ENCODE measurements around the gene ELF2.
"Not testable (repeated sequence)": the region's sequence is repeated elsewhere in the genome, so short reads cannot be mapped to it uniquely, and the experiment has no call there.

The ELF2 gene

DNA sequence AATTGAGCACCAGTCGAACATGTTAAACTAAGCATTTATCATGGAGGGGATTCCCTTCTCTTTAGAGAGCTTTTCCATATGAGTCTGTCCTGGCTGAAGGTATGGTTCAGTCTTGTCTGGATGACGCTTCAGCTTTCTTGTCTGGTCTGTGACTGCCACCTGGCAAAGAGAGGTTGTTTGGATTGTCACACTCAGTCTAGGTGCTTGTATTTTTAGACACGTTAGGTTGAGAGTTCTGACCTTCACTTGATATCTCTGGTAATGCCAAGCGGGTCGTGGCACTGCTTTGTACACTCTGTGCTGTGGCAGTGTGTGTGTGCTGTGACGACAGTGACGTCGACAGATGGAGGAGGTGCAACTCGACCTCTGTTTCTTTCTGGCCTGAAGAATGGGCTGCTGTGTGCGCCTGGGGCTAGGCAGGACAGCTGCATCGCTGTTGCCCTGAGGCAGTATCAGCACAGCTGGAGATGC lies 148.8 kb downstream of the ELF2 start:
- Histone ChIP-seq H3K36me3 (ENCODE audit: control insufficient read depth, insufficient read depth, low read length) (no peaks in the 10 kb centered on the region), H3K4me3 (replicated peaks; ENCODE audit: low read depth, low read length) (no peak overlapping the region), H3K27me3 (replicated peaks; ENCODE audit: control insufficient read depth, insufficient read depth, low read length) (no peaks in the 10 kb centered on the region)
- DNase-seq (ENCODE audit: extremely low read depth, insufficient read length) = no peak
- TF ChIP-seq, protein P1, sequence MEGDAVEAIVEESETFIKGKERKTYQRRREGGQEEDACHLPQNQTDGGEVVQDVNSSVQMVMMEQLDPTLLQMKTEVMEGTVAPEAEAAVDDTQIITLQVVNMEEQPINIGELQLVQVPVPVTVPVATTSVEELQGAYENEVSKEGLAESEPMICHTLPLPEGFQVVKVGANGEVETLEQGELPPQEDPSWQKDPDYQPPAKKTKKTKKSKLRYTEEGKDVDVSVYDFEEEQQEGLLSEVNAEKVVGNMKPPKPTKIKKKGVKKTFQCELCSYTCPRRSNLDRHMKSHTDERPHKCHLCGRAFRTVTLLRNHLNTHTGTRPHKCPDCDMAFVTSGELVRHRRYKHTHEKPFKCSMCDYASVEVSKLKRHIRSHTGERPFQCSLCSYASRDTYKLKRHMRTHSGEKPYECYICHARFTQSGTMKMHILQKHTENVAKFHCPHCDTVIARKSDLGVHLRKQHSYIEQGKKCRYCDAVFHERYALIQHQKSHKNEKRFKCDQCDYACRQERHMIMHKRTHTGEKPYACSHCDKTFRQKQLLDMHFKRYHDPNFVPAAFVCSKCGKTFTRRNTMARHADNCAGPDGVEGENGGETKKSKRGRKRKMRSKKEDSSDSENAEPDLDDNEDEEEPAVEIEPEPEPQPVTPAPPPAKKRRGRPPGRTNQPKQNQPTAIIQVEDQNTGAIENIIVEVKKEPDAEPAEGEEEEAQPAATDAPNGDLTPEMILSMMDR (IDR thresholded peaks at IDR 0.05; ENCODE audit: insufficient read depth, low read length, poor library complexity, severe bottlenecking) = no peak

DNA sequence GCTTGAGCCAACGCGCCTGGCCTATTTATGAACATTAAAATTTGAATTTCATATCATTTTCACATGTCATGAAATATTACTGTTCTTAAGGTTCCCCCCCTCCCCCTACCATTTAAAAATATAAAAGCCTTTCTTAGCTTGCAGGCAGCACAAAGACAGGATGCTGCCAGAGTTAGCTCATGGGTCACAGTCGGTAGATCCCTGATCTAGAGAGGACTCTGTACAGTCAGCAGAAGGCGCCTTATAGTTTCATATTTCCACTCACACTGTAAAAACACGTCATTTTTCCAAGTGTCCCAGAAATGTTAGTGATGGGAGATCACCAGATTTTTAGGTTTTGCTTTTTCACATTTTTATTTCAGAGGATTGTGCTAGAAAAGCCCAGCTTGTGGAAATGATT lies 149.2 kb downstream of the ELF2 start:
- H3K36me3 ChIP-seq (ENCODE audit: control insufficient read depth, insufficient read depth, low read length) = no peaks in the 10 kb centered on the region
- TF ChIP-seq, protein P1 (IDR thresholded peaks at IDR 0.05; ENCODE audit: insufficient read depth, low read length, poor library complexity, severe bottlenecking) = no peak
- no peaks in the 10 kb centered on the region for H3K27me3 ChIP-seq (replicated peaks; ENCODE audit: control insufficient read depth, insufficient read depth, low read length)
- no peak overlapping the region for H3K4me3 ChIP-seq (replicated peaks; ENCODE audit: low read depth, low read length)
- DNase-seq (ENCODE audit: extremely low read depth, insufficient read length) = no peak

DNA sequence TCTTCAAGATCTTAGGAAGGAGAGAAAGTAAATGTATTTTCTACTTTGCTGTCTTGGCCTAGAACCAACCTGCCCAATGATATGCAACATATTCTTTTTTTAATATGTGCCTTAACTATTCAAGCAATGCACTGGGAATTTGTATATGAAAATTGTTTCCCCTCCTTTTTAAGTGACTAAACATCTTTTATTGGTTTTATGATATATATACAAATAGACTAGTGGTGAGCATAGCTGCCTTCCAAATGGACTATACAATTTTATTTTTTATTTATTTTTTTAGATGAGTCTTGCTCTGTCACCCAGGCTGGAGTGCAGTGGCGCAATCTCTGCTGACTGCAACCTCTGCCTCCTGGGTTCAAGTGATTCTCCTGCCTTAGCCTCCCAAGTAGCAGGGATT lies 151.2 kb downstream of the ELF2 start:
- no peak overlapping the region for H3K4me3 ChIP-seq (replicated peaks; ENCODE audit: low read depth, low read length)

DNA sequence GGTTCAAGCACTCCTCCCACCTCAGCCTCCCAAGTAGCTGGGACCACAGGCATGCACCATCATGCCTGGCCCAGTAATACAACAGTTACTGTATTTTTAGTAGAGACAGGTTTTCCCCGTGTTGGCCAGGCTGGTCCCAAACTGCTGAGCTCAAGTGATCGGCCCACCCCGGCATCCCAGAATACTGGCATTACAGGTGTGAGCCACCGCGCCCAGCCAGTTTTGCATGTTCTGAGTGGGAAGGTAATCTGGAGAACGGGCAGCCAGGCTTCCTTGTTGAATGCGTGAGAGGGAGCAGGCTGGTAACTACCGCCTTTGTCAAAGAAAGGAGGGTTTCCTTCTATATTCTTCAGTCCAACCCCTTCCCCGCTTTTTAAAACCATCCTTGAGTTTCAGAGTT lies 152.3 kb downstream of the ELF2 start:
- Histone ChIP-seq H3K27me3 (replicated peaks; ENCODE audit: control insufficient read depth, insufficient read depth, low read length) (no peaks in the 10 kb centered on the region), H3K36me3 (ENCODE audit: control insufficient read depth, insufficient read depth, low read length) (no peaks in the 10 kb centered on the region), H3K4me3 (replicated peaks; ENCODE audit: low read depth, low read length) (no peak overlapping the region)
- TF ChIP-seq, protein P1 (IDR thresholded peaks at IDR 0.05; ENCODE audit: insufficient read depth, low read length, poor library complexity, severe bottlenecking) = no peak
- no peak for DNase-seq (ENCODE audit: extremely low read depth, insufficient read length)

More for the DNA sequence above, 151.2 kb downstream of the ELF2 start:
- no peaks in the 10 kb centered on the region for H3K27me3 ChIP-seq (replicated peaks; ENCODE audit: control insufficient read depth, insufficient read depth, low read length)
- DNase-seq (ENCODE audit: extremely low read depth, insufficient read length) = no peak
- TF ChIP-seq, protein P1 (IDR thresholded peaks at IDR 0.05; ENCODE audit: insufficient read depth, low read length, poor library complexity, severe bottlenecking) = no peak
- no peaks in the 10 kb centered on the region for H3K36me3 ChIP-seq (ENCODE audit: control insufficient read depth, insufficient read depth, low read length)

DNA sequence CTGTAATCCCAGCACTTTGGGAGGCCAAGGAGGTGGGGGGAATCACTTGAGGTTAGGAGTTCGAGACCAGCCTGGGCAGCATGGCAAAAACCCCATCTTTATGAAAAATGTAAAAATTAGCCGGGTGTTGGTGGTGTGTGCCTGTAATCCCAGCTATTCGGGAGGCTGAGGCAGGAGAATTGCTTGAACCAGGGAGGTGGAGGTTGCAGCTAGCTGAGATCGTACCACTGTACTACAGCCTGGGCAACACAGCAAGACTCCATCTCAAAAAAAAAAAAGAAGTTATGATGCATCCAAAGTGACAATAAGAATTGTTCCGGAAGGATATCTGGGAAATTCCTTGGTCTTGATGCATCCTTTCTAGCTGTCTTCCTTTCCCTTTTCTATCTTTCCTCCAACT lies 154.2 kb downstream of the ELF2 start:
- H3K4me3 ChIP-seq (replicated peaks; ENCODE audit: low read depth, low read length) = no peak overlapping the region
- no peaks in the 10 kb centered on the region for H3K27me3 ChIP-seq (replicated peaks; ENCODE audit: control insufficient read depth, insufficient read depth, low read length)
- H3K36me3 ChIP-seq (ENCODE audit: control insufficient read depth, insufficient read depth, low read length) = no peaks in the 10 kb centered on the region
- TF ChIP-seq, protein P1 (IDR thresholded peaks at IDR 0.05; ENCODE audit: insufficient read depth, low read length, poor library complexity, severe bottlenecking) = no peak
- no peak for DNase-seq (ENCODE audit: extremely low read depth, insufficient read length)

DNA sequence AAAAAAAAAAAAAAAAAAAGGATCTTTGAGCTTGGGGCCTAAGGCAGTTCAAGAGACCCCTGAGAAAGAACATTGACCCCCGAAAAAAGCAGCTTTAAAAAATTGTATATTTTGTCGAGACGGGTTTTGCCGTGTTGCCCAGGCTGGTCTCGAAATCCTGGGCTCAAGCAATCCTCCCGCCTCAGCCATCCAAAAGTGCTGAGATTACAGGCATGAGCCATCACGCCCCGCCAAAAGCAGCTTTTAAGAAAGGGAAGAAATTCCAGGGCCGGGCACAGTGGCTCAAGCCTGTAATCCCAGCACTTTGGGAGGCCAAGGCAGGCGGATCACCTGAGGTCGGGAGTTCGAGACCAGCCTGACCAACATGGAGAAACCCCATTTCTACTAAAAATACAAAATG lies 155.9 kb downstream of the ELF2 start:
- H3K27me3 ChIP-seq (replicated peaks; ENCODE audit: control insufficient read depth, insufficient read depth, low read length); DNase-seq (ENCODE audit: extremely low read depth, insufficient read length); H3K4me3 ChIP-seq (replicated peaks; ENCODE audit: low read depth, low read length); H3K36me3 ChIP-seq (ENCODE audit: control insufficient read depth, insufficient read depth, low read length): not testable (repeated sequence)
